GM12801 (cell line): ENCODE data around the gene KIFC3.

ENCODE experiments used
- TF ChIP-seq, protein P1 (sequence below): IDR thresholded peaks from one replicate; pipeline ENCODE4 v1.5.1; 2011; ENCODE audit warnings: control low read depth; ENCODE audit not compliant: insufficient read length; ENCODE audit errors: extremely low read depth

The KIFC3 gene

DNA sequence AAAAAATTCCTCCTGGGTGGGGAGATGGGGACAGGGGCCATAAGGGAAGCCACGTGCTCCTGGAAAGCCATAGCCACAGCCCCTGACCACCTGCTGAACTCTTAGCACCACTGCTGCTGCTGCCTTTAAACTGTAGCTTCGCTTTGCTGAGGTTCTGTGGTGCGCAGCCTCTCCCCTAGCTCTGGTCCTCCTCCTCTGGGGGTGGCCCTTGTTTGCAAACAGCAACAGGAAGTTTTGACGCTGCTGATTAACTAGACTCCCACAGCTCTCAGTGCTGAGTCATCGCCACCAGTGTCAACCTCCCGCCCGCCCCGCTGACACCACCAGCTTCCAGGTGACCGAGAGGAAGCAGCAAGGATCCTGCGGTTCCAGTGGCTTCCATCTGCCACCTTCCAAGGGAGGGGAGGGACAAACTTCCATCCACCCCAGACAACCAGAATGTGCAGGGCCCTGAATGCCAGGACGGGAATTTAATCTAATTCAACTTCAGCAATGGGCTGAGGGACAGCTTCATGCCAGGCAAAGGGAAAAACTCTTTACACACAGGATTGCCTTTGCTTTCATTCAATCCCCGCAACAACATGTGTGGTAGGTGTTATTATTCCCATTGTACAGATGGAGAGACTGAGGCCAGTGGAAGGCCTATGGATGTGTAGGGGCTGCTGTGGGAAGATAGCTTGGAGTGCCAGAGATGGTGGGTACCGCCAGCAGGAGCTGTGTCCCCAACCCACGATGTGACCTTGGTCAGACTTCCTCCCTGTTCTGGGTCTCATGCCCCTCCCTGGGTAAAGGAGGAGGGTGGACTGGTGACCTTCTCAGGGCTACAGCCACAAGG lies 8.1 kb upstream of the KIFC3 start:
- TF ChIP-seq, protein P1, sequence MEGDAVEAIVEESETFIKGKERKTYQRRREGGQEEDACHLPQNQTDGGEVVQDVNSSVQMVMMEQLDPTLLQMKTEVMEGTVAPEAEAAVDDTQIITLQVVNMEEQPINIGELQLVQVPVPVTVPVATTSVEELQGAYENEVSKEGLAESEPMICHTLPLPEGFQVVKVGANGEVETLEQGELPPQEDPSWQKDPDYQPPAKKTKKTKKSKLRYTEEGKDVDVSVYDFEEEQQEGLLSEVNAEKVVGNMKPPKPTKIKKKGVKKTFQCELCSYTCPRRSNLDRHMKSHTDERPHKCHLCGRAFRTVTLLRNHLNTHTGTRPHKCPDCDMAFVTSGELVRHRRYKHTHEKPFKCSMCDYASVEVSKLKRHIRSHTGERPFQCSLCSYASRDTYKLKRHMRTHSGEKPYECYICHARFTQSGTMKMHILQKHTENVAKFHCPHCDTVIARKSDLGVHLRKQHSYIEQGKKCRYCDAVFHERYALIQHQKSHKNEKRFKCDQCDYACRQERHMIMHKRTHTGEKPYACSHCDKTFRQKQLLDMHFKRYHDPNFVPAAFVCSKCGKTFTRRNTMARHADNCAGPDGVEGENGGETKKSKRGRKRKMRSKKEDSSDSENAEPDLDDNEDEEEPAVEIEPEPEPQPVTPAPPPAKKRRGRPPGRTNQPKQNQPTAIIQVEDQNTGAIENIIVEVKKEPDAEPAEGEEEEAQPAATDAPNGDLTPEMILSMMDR, result no peak

DNA sequence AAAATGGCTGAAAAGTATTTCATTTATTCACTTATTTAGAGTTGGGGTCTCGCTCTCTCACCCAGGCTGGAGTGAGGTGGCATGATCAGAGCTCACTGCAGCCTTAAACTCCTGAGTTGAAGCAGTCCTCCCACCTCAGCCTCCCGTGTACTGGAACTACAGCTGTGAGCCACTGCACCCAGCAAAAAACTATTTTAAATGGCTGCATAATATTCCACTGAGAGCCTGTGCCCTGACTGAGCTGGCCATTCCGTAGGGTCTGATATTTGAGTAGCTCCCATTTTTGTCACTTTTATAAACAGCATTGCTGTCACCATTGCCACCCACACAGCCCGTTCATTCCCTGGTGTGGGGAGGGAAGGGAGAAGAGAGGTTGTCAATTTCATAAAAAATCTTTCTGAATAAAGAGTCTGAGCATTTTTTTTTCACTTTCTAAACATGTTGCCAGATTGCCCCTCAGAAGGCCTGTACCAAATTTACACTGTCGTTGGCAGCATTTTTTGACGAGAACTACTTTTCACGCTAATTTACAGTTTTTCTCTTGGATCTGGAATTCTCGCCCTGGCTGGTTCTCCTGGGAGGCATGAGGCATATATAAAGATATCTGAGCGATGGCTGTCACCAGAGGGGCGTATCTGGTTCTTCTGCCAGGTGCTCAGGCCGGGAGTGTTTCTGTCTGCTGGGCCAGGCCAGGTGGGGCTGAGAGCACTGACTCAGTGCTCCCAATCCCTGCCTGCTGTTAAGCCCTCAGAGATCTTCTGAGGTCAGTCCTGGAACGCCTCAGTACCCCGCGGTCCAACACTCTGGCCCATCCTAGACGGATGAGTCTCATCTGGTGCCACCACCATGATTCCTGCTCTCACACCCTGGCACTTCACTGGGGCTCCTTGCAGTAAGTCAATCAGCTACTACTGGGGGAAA lies 7.2 kb upstream of the KIFC3 start:
- TF ChIP-seq, protein P1, result no peak

DNA sequence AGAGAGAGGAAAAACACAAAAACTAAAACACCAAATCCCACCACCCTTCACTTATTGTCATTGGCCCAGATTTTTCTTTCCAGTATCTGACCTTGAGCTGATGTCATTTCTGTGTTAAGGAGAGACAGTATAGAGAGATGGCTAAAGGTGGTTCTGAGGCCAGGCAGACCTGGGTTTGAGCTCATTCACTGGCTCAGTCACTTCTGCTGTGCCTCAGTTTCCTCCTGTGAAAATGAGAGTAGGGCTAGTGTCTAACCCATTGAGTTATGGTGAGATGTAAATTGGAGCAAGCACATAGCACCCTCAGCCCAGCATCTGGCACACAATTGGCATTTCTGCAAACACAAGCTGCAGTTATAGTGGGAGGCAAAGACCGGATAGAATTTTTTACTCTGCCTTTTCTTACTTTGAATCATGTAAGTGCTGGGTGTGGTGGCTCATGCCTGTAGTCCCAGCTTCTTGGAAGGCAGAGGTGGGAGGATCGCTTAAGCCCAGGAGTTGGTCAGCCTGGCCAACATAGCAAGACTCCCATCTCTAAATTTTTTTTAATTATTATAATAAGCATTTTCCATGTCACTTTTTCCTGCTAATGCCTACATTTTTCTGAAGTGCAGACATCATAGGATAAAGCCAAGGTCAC lies 6.4 kb upstream of the KIFC3 start:
- TF ChIP-seq, protein P1, result no peak

DNA sequence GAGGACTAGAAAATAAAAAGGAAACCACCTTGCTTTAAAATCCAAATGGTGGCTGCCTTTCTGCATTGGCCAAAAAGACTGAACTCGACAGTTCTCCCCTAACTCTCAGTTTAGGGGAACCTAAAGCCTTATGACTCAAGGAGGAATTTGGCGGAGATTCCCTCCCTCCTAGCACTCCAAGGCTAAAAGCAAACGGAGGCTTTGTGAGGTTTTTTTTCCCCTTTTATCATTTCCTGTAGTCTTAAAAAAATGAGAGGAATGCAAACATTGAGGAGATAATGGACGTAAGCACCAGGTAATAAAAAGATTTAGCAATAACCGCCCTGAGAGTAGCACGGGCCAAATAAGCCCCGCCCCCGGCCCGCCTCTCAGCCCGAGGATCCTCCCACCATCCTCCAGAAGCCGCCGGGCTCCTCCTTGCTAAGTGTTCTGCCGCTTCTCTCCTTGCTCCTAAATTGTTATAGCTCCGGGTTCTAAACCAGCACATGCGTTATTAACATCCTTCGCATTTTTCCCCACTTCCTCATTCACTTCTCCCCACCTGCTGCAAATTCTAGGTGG lies 5.8 kb upstream of the KIFC3 start:
- TF ChIP-seq, protein P1, result no peak

DNA sequence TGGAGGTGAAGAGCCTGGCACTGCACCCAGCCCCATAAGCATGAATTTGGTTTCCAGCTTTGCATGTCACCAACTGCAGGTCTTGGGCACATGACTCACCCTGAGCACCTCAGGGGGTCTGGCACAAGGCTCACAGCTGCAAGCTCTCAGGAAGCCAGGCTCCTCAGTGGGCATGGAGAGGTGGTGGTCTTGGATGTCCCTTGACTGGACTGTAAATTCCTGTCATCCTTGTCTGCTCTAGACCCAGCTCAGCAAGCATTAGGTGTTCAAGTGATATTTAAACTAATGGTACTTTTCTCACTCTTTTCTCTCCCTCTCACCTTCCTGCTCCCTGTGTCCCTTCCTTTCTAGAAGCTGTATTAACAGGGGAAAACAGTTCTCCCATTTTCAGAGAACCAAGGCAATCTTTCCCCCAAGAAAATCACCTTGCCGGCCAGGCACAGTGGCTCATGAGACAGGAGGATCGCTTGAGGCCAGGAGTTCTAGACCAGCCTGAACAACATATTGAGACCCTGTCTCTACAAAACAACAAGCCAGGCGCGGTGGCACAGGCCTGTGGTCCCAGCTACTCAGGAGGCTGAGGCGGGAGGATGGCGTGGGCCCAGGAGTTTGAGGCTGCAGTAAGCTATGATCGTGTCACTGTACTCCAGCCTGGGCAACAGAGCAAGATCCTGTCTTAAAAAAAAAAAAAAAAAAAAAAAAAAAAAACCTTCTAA lies 5.1 kb upstream of the KIFC3 start:
- TF ChIP-seq, protein P1, result no peak

DNA sequence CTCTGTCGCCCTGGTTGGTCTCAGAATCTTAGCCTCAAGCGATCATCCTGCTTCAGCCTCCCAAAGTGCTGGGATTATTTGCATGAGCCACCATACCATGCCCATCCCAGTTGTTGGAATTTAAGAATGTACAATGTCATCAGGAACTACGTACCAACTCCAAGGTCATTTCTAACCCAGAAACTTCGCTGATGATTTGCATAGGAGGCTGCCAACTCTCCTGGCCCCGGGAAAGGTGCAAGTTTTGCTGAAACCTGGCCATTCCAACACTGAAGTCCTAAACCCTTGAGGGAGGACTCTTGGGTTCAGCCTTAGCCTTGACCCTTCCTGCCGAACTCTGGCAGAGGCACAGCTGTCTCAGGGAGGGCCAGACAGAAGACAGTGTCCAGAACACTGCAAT lies 2.9 kb upstream of the KIFC3 start:
- TF ChIP-seq, protein P1, result no peak
